Uterus (tissue), 2 donors: ENCODE measurements around the gene NIPBL.

Experiments
- CTCF ChIP-seq, 4 experiments: fragments of 200-600 bp in 2 of 4; fragments of 450-650 bp in 2 of 4; sonication (generic) in 2 of 4; IDR thresholded peaks; one replicate each; pipeline ENCODE4 v1.5.1; 2016 to 2019; ENCODE audit warnings: antibody characterized with exemption in 4 of 4, mild to moderate bottlenecking in 2 of 4, moderate library complexity in 1 of 4
- POLR2A ChIP-seq, 2 donors: fragments of 450-650 bp; IDR thresholded peaks; one replicate each; pipeline ENCODE4 v1.6.1; 2016; ENCODE audit warnings: antibody characterized with exemption in 2 of 2, mild to moderate bottlenecking in 1 of 2, moderate library complexity in 1 of 2

GRCh38 chr5:36875051-36875789, 1.3 kb upstream of the NIPBL start:
- no peak for TF ChIP-seq CTCF (IDR thresholded peaks at IDR 0.05)
- TF ChIP-seq POLR2A (IDR thresholded peaks at IDR 0.05): no peak
